ENCODE measurements around the gene FCF1. TPM values are rescaled to one million over a fixed set of nuclear protein-coding genes. Genes with fewer than 3 reads are reported as not detected.

FCF1 gene
- polyA plus RNA-seq, 1 of the 3 experiments (the other 2 are of a cell fraction) = 42.6 TPM

DNA sequence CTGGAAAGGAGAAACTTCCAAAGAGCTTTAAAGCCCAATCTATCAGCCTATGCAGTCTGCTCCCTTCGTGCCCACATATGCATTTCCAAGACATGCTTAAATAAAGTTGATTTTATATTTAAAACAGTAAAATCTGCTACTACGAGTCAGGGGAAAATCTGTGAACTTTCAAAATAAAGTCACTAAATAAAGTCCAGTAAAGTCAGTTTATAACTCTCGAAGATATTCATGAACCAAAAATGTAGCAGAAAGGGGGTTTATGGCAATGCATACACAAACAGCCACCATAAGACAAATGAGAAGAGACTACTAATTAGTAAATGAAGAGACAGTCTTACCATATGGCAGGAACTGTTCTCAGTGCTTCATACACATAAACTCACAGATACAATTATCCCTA lies 19.8 kb upstream of the FCF1 start:
- H3K27me3 ChIP-seq (ENCODE audit: insufficient read depth) = no peaks in the 10 kb centered on the region
- no peak for DNase-seq
- CTCF ChIA-PET = interaction anchor here (1.5 kb wide), 1 partner anchor 80 kb away, joined by 5 read pairs; no protein-coding TSS in a partner anchor
- 94% methylated on average over 3 of the region's 3 CpGs for WGBS (ENCODE audit: low lambda C conversion rate)
- peaks cover 85% of the 10 kb centered on the region for H3K79me2 ChIP-seq (ENCODE audit: insufficient read depth)
- POLR2A ChIA-PET = no interaction called here
- no peak overlapping the region for H3K9ac ChIP-seq
- H3F3A ChIP-seq (replicated peaks; ENCODE audit: insufficient read depth) = peaks cover 14% of the 10 kb centered on the region
- peaks cover 16% of the 10 kb centered on the region for H4K20me1 ChIP-seq (ENCODE audit: insufficient read depth)
- H3K4me3 ChIP-seq (ENCODE audit: low read depth in 2 of 2, low read length in 1 of 2) = no peak overlapping the region
- H3K4me1 ChIP-seq (ENCODE audit: control insufficient read depth in 1 of 2, insufficient read depth in 2 of 2, low read depth in 1 of 2, low read length in 1 of 2) = peaks cover 0 to 10% of the 10 kb centered on the region in 2 experiments; a peak in 1 of 4 replicates
- H2AFZ ChIP-seq (ENCODE audit: low read depth) = no peak overlapping the region
- H3K9me2 ChIP-seq = no peaks in the 10 kb centered on the region
- peaks cover 28 to 52% of the 10 kb centered on the region in 2 experiments for H3K36me3 ChIP-seq (replicated peaks in 1 of 2; ENCODE audit: control insufficient read depth in 1 of 2, insufficient read depth in 2 of 2, low read length in 1 of 2)
- TF ChIP-seq, protein P1, sequence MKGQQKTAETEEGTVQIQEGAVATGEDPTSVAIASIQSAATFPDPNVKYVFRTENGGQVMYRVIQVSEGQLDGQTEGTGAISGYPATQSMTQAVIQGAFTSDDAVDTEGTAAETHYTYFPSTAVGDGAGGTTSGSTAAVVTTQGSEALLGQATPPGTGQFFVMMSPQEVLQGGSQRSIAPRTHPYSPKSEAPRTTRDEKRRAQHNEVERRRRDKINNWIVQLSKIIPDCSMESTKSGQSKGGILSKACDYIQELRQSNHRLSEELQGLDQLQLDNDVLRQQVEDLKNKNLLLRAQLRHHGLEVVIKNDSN (IDR thresholded peaks at IDR 0.05; ENCODE audit: borderline replicate concordance, low read depth) = no peak
- no peak for TF ChIP-seq SMC3 (IDR thresholded peaks at IDR 0.05; ENCODE audit: low read depth, low read length)
- TF ChIP-seq, protein P2, sequence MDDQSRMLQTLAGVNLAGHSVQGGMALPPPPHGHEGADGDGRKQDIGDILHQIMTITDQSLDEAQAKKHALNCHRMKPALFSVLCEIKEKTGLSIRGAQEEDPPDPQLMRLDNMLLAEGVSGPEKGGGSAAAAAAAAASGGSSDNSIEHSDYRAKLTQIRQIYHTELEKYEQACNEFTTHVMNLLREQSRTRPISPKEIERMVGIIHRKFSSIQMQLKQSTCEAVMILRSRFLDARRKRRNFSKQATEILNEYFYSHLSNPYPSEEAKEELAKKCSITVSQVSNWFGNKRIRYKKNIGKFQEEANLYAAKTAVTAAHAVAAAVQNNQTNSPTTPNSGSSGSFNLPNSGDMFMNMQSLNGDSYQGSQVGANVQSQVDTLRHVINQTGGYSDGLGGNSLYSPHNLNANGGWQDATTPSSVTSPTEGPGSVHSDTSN (IDR thresholded peaks at IDR 0.05) = no peak
- no peak for TF ChIP-seq EP300 (IDR thresholded peaks at IDR 0.05; ENCODE audit: borderline replicate concordance in 1 of 2, low read depth in 1 of 2, low read length in 1 of 2)
- TF ChIP-seq RFX5 (IDR thresholded peaks at IDR 0.05; ENCODE audit: low read length) = no peak
- no peak for TF ChIP-seq GATA2 (CRISPR knock-in tag; IDR thresholded peaks at IDR 0.05)
- TF ChIP-seq, protein P3, sequence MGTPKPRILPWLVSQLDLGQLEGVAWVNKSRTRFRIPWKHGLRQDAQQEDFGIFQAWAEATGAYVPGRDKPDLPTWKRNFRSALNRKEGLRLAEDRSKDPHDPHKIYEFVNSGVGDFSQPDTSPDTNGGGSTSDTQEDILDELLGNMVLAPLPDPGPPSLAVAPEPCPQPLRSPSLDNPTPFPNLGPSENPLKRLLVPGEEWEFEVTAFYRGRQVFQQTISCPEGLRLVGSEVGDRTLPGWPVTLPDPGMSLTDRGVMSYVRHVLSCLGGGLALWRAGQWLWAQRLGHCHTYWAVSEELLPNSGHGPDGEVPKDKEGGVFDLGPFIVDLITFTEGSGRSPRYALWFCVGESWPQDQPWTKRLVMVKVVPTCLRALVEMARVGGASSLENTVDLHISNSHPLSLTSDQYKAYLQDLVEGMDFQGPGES (IDR thresholded peaks at IDR 0.05; ENCODE audit: low read depth, low read length) = no peak
- TF ChIP-seq, protein P4, sequence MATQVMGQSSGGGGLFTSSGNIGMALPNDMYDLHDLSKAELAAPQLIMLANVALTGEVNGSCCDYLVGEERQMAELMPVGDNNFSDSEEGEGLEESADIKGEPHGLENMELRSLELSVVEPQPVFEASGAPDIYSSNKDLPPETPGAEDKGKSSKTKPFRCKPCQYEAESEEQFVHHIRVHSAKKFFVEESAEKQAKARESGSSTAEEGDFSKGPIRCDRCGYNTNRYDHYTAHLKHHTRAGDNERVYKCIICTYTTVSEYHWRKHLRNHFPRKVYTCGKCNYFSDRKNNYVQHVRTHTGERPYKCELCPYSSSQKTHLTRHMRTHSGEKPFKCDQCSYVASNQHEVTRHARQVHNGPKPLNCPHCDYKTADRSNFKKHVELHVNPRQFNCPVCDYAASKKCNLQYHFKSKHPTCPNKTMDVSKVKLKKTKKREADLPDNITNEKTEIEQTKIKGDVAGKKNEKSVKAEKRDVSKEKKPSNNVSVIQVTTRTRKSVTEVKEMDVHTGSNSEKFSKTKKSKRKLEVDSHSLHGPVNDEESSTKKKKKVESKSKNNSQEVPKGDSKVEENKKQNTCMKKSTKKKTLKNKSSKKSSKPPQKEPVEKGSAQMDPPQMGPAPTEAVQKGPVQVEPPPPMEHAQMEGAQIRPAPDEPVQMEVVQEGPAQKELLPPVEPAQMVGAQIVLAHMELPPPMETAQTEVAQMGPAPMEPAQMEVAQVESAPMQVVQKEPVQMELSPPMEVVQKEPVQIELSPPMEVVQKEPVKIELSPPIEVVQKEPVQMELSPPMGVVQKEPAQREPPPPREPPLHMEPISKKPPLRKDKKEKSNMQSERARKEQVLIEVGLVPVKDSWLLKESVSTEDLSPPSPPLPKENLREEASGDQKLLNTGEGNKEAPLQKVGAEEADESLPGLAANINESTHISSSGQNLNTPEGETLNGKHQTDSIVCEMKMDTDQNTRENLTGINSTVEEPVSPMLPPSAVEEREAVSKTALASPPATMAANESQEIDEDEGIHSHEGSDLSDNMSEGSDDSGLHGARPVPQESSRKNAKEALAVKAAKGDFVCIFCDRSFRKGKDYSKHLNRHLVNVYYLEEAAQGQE (IDR thresholded peaks at IDR 0.05; ENCODE audit: low read depth, low read length) = no peak
- TF ChIP-seq, protein P5, sequence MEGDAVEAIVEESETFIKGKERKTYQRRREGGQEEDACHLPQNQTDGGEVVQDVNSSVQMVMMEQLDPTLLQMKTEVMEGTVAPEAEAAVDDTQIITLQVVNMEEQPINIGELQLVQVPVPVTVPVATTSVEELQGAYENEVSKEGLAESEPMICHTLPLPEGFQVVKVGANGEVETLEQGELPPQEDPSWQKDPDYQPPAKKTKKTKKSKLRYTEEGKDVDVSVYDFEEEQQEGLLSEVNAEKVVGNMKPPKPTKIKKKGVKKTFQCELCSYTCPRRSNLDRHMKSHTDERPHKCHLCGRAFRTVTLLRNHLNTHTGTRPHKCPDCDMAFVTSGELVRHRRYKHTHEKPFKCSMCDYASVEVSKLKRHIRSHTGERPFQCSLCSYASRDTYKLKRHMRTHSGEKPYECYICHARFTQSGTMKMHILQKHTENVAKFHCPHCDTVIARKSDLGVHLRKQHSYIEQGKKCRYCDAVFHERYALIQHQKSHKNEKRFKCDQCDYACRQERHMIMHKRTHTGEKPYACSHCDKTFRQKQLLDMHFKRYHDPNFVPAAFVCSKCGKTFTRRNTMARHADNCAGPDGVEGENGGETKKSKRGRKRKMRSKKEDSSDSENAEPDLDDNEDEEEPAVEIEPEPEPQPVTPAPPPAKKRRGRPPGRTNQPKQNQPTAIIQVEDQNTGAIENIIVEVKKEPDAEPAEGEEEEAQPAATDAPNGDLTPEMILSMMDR (IDR thresholded peaks at IDR 0.05) = no peak
- no peak for TF ChIP-seq RCOR1 (IDR thresholded peaks at IDR 0.05; ENCODE audit: low read length)
- no peak for TF ChIP-seq FOSL2 (IDR thresholded peaks at IDR 0.05; ENCODE audit: borderline replicate concordance, low read depth)
- no peak for TF ChIP-seq TAF1 (IDR thresholded peaks at IDR 0.05; ENCODE audit: borderline replicate concordance, low read depth, low read length)
- no peak for TF ChIP-seq GABPA (IDR thresholded peaks at IDR 0.05; ENCODE audit: low read depth)
- no peak for TF ChIP-seq TCF12 (IDR thresholded peaks at IDR 0.05)
- no peak for TF ChIP-seq SIN3A (IDR thresholded peaks at IDR 0.05; ENCODE audit: borderline replicate concordance, low read depth, low read length)
- no peak for TF ChIP-seq RXRA (IDR thresholded peaks at IDR 0.05; ENCODE audit: borderline replicate concordance, low read depth)
- H3K4me2 ChIP-seq = no peak overlapping the region
- no peaks in the 10 kb centered on the region for H3K9me3 ChIP-seq
- no peak overlapping the region for H3K27ac ChIP-seq (ENCODE audit: low read depth in 2 of 2, low read length in 1 of 2)

Data from SK-N-SH (cell line).